H9 (cell line): ENCODE results near the gene LSM3. TPM values are rescaled to one million over a fixed set of nuclear protein-coding genes. Genes with fewer than 3 reads are reported as not detected.

ENCODE experiments used
- DNase-seq: peaks from one replicate; pipeline ENCODE4 v3.0.0-alpha.2; 2017
- H2AFZ ChIP-seq: one replicate; pipeline ENCODE4 v1.6.1; 2013; ENCODE audit warnings: mild to moderate bottlenecking, low read length, control low read depth, moderate library complexity
- H2AK5ac ChIP-seq: 2 replicates; pipeline ENCODE4 v1.6.1; 2013; ENCODE audit warnings: low read length, control low read depth, mixed read lengths; ENCODE audit not compliant: insufficient read length
- H2BK120ac ChIP-seq: one replicate; pipeline ENCODE4 v1.6.1; 2013; ENCODE audit warnings: low read depth, mild to moderate bottlenecking, low read length, control low read depth, inconsistent platforms; ENCODE audit not compliant: poor library complexity, severe bottlenecking
- H2BK12ac ChIP-seq: 2 replicates; pipeline ENCODE4 v1.6.1; 2013; ENCODE audit warnings: low read length, control low read depth, mixed read lengths, low read depth; ENCODE audit not compliant: insufficient read length
- H2BK15ac ChIP-seq: 2 replicates; pipeline ENCODE4 v1.6.1; 2013; ENCODE audit warnings: low read depth, low read length, control low read depth
- H2BK20ac ChIP-seq: one replicate; pipeline ENCODE4 v1.6.1; 2013; ENCODE audit warnings: low read depth, mild to moderate bottlenecking, low read length, control low read depth, inconsistent platforms; ENCODE audit not compliant: poor library complexity, severe bottlenecking
- H2BK5ac ChIP-seq: 2 replicates; pipeline ENCODE4 v1.6.1; 2013; ENCODE audit warnings: low read length, control low read depth, mixed read lengths; ENCODE audit not compliant: insufficient read length
- H3K14ac ChIP-seq: 2 replicates; pipeline ENCODE4 v1.6.1; 2013; ENCODE audit warnings: low read length, control low read depth; ENCODE audit not compliant: insufficient read depth
- H3K18ac ChIP-seq: 2 replicates; pipeline ENCODE4 v1.6.1; 2013; ENCODE audit warnings: low read depth, mild to moderate bottlenecking, mixed read lengths, low read length, control low read depth; ENCODE audit not compliant: insufficient read length
- H3K23ac ChIP-seq: 2 replicates; pipeline ENCODE4 v1.6.1; 2013; ENCODE audit warnings: low read length, control low read depth, mixed read lengths, low read depth; ENCODE audit not compliant: insufficient read length
- H3K23me2 ChIP-seq: 2 replicates; pipeline ENCODE4 v1.6.1; 2013; ENCODE audit warnings: low read depth, mild to moderate bottlenecking, mixed read lengths, low read length, control low read depth; ENCODE audit not compliant: insufficient read length, poor library complexity, severe bottlenecking
- H3K27ac ChIP-seq: 2 replicates; pipeline ENCODE4 v1.5.1; 2013; ENCODE audit warnings: low read length, control low read depth, mixed read lengths, low read depth; ENCODE audit not compliant: insufficient read length
- H3K27me3 ChIP-seq: 2 replicates; pipeline ENCODE4 v1.6.1; 2013; ENCODE audit warnings: low read length, control low read depth, inconsistent platforms; ENCODE audit not compliant: insufficient read depth
- H3K4ac ChIP-seq: 2 replicates; pipeline ENCODE4 v1.6.1; 2013; ENCODE audit warnings: low read depth, mild to moderate bottlenecking, control low read depth, inconsistent platforms, low read length, moderate library complexity
- H3K4me1 ChIP-seq: 2 replicates; pipeline ENCODE4 v1.6.1; 2013; ENCODE audit warnings: low read length, control low read depth, inconsistent platforms; ENCODE audit not compliant: insufficient read depth
- H3K4me2 ChIP-seq: 2 replicates; pipeline ENCODE4 v1.6.1; 2013; ENCODE audit warnings: low read length, control low read depth, mixed read lengths; ENCODE audit not compliant: insufficient read length, insufficient read depth
- H3K56ac ChIP-seq: 2 replicates; pipeline ENCODE4 v1.6.1; 2013; ENCODE audit warnings: low read depth, mild to moderate bottlenecking, mixed read lengths, low read length, control low read depth; ENCODE audit not compliant: insufficient read length
- H3K79me1 ChIP-seq: 2 replicates; pipeline ENCODE4 v1.6.1; 2013; ENCODE audit warnings: low read depth, mild to moderate bottlenecking, moderate library complexity, low read length, control low read depth, inconsistent platforms; ENCODE audit not compliant: insufficient read depth, poor library complexity, severe bottlenecking
- H3K79me2 ChIP-seq: 2 replicates; pipeline ENCODE4 v1.6.1; 2013; ENCODE audit warnings: low read length, control low read depth, inconsistent platforms; ENCODE audit not compliant: insufficient read depth
- H3K9ac ChIP-seq: 2 replicates; pipeline ENCODE4 v1.6.1; 2013; ENCODE audit warnings: low read length, control low read depth, mixed read lengths; ENCODE audit not compliant: insufficient read length; ENCODE audit errors: extremely low read depth
- H3K9me3 ChIP-seq: one replicate; pipeline ENCODE4 v1.6.1; 2013; ENCODE audit warnings: low read depth, low read length, inconsistent platforms; ENCODE audit not compliant: control insufficient read depth
- H3T11ph ChIP-seq: one replicate; pipeline ENCODE4 v1.6.1; 2013; ENCODE audit warnings: mild to moderate bottlenecking, low read length, control low read depth, inconsistent platforms
- H4K20me1 ChIP-seq: one replicate; pipeline ENCODE4 v1.6.1; 2013; ENCODE audit not compliant: control insufficient read depth, insufficient read length, insufficient read depth
- H4K5ac ChIP-seq: 2 replicates; pipeline ENCODE4 v1.6.1; 2013; ENCODE audit warnings: low read depth, mild to moderate bottlenecking, mixed read lengths, low read length, control low read depth; ENCODE audit not compliant: insufficient read length
- H4K8ac ChIP-seq: replicated peaks from 2 replicates; pipeline ENCODE4 v1.6.1; 2013; ENCODE audit warnings: low read length, control low read depth, mixed read lengths, low read depth; ENCODE audit not compliant: insufficient read length
- H4K91ac ChIP-seq: 2 replicates; pipeline ENCODE4 v1.6.1; 2013; ENCODE audit warnings: low read depth, mild to moderate bottlenecking, moderate library complexity, mixed read lengths, low read length, control low read depth; ENCODE audit not compliant: insufficient read length
- H3K27ac Mint-ChIP-seq, 3 experiments: 2 replicates in 2 of 3; 3 replicates in 1 of 3; pipeline ENCODE4 v1.8.0; 2020 to 2021; ENCODE audit warnings: mixed read lengths in 3 of 3, mild to moderate bottlenecking in 1 of 3, moderate library complexity in 1 of 3
- H3K27me3 Mint-ChIP-seq: 2 replicates; pipeline ENCODE4 v1.8.0; 2021; ENCODE audit warnings: low read depth, mild to moderate bottlenecking, moderate library complexity, mixed read lengths
- H3K36me3 Mint-ChIP-seq, 3 experiments: 2 replicates in 2 of 3; 3 replicates in 1 of 3; pipeline ENCODE4 v1.8.0; 2020 to 2021; ENCODE audit warnings: low read depth in 3 of 3, mixed read lengths in 3 of 3; ENCODE audit not compliant: insufficient read depth in 1 of 3
- H3K4me1 Mint-ChIP-seq, 2 experiments: 2 replicates each; pipeline ENCODE4 v1.8.0; 2020; ENCODE audit warnings: mixed read lengths in 2 of 2
- H3K4me3 Mint-ChIP-seq, 2 experiments: 2 replicates in 1 of 2; 3 replicates in 1 of 2; pipeline ENCODE4 v1.8.0; 2020 to 2021; ENCODE audit warnings: mild to moderate bottlenecking in 2 of 2, mixed read lengths in 2 of 2, moderate library complexity in 1 of 2
- H3K9me3 Mint-ChIP-seq, 2 experiments: 2 replicates in 1 of 2; 3 replicates in 1 of 2; pipeline ENCODE4 v1.8.0; 2020; ENCODE audit warnings: mild to moderate bottlenecking in 2 of 2, mixed read lengths in 2 of 2, moderate library complexity in 1 of 2
- CTCF ChIP-seq: fragments of 200-600 bp; sonication (generic); conservative IDR thresholded peaks from 3 replicates; pipeline ENCODE4 v1.8.0; 2021; ENCODE audit warnings: antibody characterized with exemption, mild to moderate bottlenecking
- WGBS: extraction: QIAGEN DNeasy Blood & Tissue Kit; methylation state at CpG from one replicate; pipeline ENCODE4 v1.1.7; 2013; ENCODE audit warnings: missing lambda C conversion rate, low lambda C conversion rate, mixed read lengths; ENCODE audit not compliant: insufficient read length; ENCODE audit errors: extremely low coverage; 5-methylcytosine and 5-hydroxymethylcytosine counted together
- total RNA-seq: library from RNA; stranded (reverse); gene quantifications from 2 replicates; pipeline ENCODE4 v1.2.1, GENCODE V29; 2021

LSM3 gene
- total RNA-seq, 1 experiment from 2014 or later, result 24.4 TPM

GRCh38 chr3:14158370-14158769, 20.2 kb upstream of the LSM3 start:
- no peak overlapping the region for H2AK5ac ChIP-seq
- no peak overlapping the region for H2BK20ac ChIP-seq
- H2BK12ac ChIP-seq, result no peak overlapping the region
- no peak overlapping the region for H3K23ac ChIP-seq
- no peak overlapping the region for H3K27ac ChIP-seq
- H3K4me1 Mint-ChIP-seq, result peaks cover 0 to 5% of the 10 kb centered on the region in 2 experiments; a peak in 1 of 4 replicates
- no CpG with 5 or more reads among the region's 14 CpGs for WGBS
- H3K27me3 Mint-ChIP-seq, result no peaks in the 10 kb centered on the region
- H4K5ac ChIP-seq, result no peak overlapping the region
- no peak overlapping the region for H3K4ac ChIP-seq
- H3K79me2 ChIP-seq, result no peaks in the 10 kb centered on the region
- H4K20me1 ChIP-seq, result no peaks in the 10 kb centered on the region
- H3K56ac ChIP-seq, result no peak overlapping the region
- H3K9me3 Mint-ChIP-seq, result peaks cover 5 to 16% of the 10 kb centered on the region in 2 experiments; a peak in 4 of 5 replicates
- H4K8ac ChIP-seq, result no peak overlapping the region
- H3K9ac ChIP-seq, result no peak overlapping the region
- H3T11ph ChIP-seq, result no peak overlapping the region
- H3K9me3 ChIP-seq, result no peaks in the 10 kb centered on the region
- no peaks in the 10 kb centered on the region for H3K79me1 ChIP-seq
- H3K23me2 ChIP-seq, result no peaks in the 10 kb centered on the region
- no peak overlapping the region for H3K4me2 ChIP-seq
- no peak overlapping the region for H2BK5ac ChIP-seq
- no peak overlapping the region for H2BK15ac ChIP-seq
- no peak overlapping the region for H3K27ac Mint-ChIP-seq
- H3K4me3 Mint-ChIP-seq, result no peak overlapping the region
- H3K36me3 Mint-ChIP-seq, result peaks cover 56 to 95% (median 89%) of the 10 kb centered on the region in 3 experiments
- no peak overlapping the region for H2BK120ac ChIP-seq
- H3K18ac ChIP-seq, result no peak overlapping the region
- H3K14ac ChIP-seq, result no peak overlapping the region
- no peak for TF ChIP-seq CTCF
- no peaks in the 10 kb centered on the region for H3K4me1 ChIP-seq
- no peak overlapping the region for H4K91ac ChIP-seq
- H3K27me3 ChIP-seq, result no peaks in the 10 kb centered on the region
- no peak overlapping the region for H2AFZ ChIP-seq
- DNase-seq, result no peak
